Osteocyte (in vitro differentiated cells): ENCODE data around the gene MPDZ. TPM values are rescaled to one million over a fixed set of nuclear protein-coding genes. Genes with fewer than 3 reads are reported as not detected.

ENCODE experiments used
- DNase-seq: peaks from one replicate; pipeline ENCODE4 v3.0.0; 2021; ENCODE audit warnings: mixed read lengths; ENCODE audit not compliant: unreplicated experiment; ENCODE audit errors: extremely low spot score
- H3K27ac Mint-ChIP-seq: one replicate; pipeline ENCODE4 v1.8.0; 2021; ENCODE audit warnings: mild to moderate bottlenecking, mixed read lengths; ENCODE audit not compliant: unreplicated experiment
- H3K27me3 Mint-ChIP-seq: one replicate; pipeline ENCODE4 v1.8.0; 2021; ENCODE audit warnings: mixed read lengths; ENCODE audit not compliant: unreplicated experiment
- H3K36me3 Mint-ChIP-seq: one replicate; pipeline ENCODE4 v1.8.0; 2021; ENCODE audit warnings: mixed read lengths; ENCODE audit not compliant: unreplicated experiment
- H3K4me1 Mint-ChIP-seq: one replicate; pipeline ENCODE4 v1.8.0; 2021; ENCODE audit warnings: mixed read lengths; ENCODE audit not compliant: unreplicated experiment
- H3K4me3 Mint-ChIP-seq: one replicate; pipeline ENCODE4 v1.8.0; 2021; ENCODE audit warnings: mild to moderate bottlenecking, moderate library complexity, mixed read lengths; ENCODE audit not compliant: unreplicated experiment
- H3K9me3 Mint-ChIP-seq: one replicate; pipeline ENCODE4 v1.8.0; 2021; ENCODE audit warnings: mixed read lengths; ENCODE audit not compliant: unreplicated experiment
- CTCF ChIP-seq: fragments of 200-600 bp; sonication (generic); IDR thresholded peaks from 2 replicates; pipeline ENCODE4 v1.5.0; 2021; ENCODE audit warnings: antibody characterized with exemption, mild to moderate bottlenecking, moderate library complexity
- total RNA-seq: library from RNA; stranded (reverse); gene quantifications from 2 replicates; pipeline ENCODE4 v1.2.1, GENCODE V29; 2021

The MPDZ gene
- total RNA-seq, 1 donor from 2014 or later: 51.9 TPM

GRCh38 chr9:13221741-13222140 is 57.8 kb downstream of the MPDZ start:
- Mint-ChIP-seq H3K9me3 (no peaks in the 10 kb centered on the region), H3K4me1 (peaks cover 8% of the 10 kb centered on the region), H3K4me3 (no peak overlapping the region), H3K36me3 (peaks cover 56% of the 10 kb centered on the region), H3K27me3 (no peaks in the 10 kb centered on the region), H3K27ac (no peak overlapping the region)
- no peak for TF ChIP-seq CTCF
- no peak for DNase-seq

- no peaks in the 10 kb centered on the region for H3K9me3 Mint-ChIP-seq
- no peak overlapping the region for H3K4me3 Mint-ChIP-seq
- DNase-seq: no peak
- no peak overlapping the region for H3K27ac Mint-ChIP-seq
- peaks cover 8% of the 10 kb centered on the region for H3K4me1 Mint-ChIP-seq
- peaks cover 60% of the 10 kb centered on the region for H3K36me3 Mint-ChIP-seq
- no peak for TF ChIP-seq CTCF
- no peaks in the 10 kb centered on the region for H3K27me3 Mint-ChIP-seq
Observed at GRCh38 chr9:13220837-13221236, 58.7 kb downstream of the MPDZ start.

- TF ChIP-seq CTCF: no peak
- Mint-ChIP-seq H3K9me3 (peaks cover 5% of the 10 kb centered on the region), H3K4me1 (no peaks in the 10 kb centered on the region), H3K36me3 (peaks cover 58% of the 10 kb centered on the region), H3K4me3 (no peak overlapping the region), H3K27ac (no peak overlapping the region), H3K27me3 (no peaks in the 10 kb centered on the region)
- no peak for DNase-seq
Observed at GRCh38 chr9:13215791-13216554, 63.5 kb downstream of the MPDZ start.

DNA sequence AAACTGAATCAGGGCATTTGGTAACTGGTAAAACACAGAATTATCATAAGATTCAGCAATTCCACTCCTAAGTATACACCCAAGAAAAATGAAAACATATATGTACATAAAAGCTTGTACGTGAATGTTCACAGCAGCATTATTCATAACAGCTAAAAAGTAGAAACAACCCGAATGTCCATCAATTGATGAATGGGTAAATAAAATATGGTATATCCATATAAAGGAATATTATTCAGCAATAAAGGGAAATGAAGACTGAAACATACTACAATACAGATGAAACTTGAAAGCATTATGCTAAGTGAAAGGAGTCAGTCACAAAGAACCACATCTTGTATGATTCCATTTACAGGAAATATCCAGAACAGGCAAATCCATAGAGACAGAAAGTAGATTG is 65.5 kb downstream of the MPDZ start:
- peaks cover 8% of the 10 kb centered on the region for H3K4me1 Mint-ChIP-seq
- H3K27ac Mint-ChIP-seq: no peak overlapping the region
- H3K4me3 Mint-ChIP-seq: no peak overlapping the region
- TF ChIP-seq CTCF: no peak
- peaks cover 5% of the 10 kb centered on the region for H3K9me3 Mint-ChIP-seq
- no peak for DNase-seq
- H3K27me3 Mint-ChIP-seq: no peaks in the 10 kb centered on the region
- peaks cover 52% of the 10 kb centered on the region for H3K36me3 Mint-ChIP-seq

GRCh38 chr9:13213337-13213736 is 66.2 kb downstream of the MPDZ start:
- Mint-ChIP-seq H3K27ac (no peak overlapping the region), H3K4me3 (no peak overlapping the region), H3K36me3 (peaks cover 46% of the 10 kb centered on the region), H3K27me3 (no peaks in the 10 kb centered on the region), H3K9me3 (peaks cover 5% of the 10 kb centered on the region), H3K4me1 (peaks cover 9% of the 10 kb centered on the region)
- DNase-seq: no peak
- TF ChIP-seq CTCF: peak; percentile 60
